Mesenchymal stem cell (in vitro differentiated cells and primary cell): ENCODE results near the gene GPHB5.

Experiments used
- DNase-seq: peaks from one replicate; pipeline ENCODE4 v3.0.0-alpha.2; 2013
- H2AFZ ChIP-seq: one replicate; pipeline ENCODE4 v1.6.1; 2013; ENCODE audit warnings: low read depth, mild to moderate bottlenecking, control low read depth, inconsistent platforms, low read length, moderate library complexity
- H2AK5ac ChIP-seq: 2 replicates; pipeline ENCODE4 v1.6.1; 2013; ENCODE audit warnings: low read length, moderate library complexity, mild to moderate bottlenecking, inconsistent platforms; ENCODE audit not compliant: severe bottlenecking
- H2BK120ac ChIP-seq: one replicate; pipeline ENCODE4 v1.6.1; 2013; ENCODE audit warnings: low read depth, mild to moderate bottlenecking, inconsistent platforms, low read length, moderate library complexity
- H2BK12ac ChIP-seq, 2 experiments: one replicate each; pipeline ENCODE4 v1.6.1; 2013; ENCODE audit warnings: inconsistent platforms in 2 of 2, low read length in 2 of 2, mild to moderate bottlenecking in 2 of 2, moderate library complexity in 2 of 2, control low read depth in 1 of 2
- H2BK15ac ChIP-seq: one replicate; pipeline ENCODE4 v1.6.1; 2013; ENCODE audit warnings: mild to moderate bottlenecking, low read depth, inconsistent platforms; ENCODE audit not compliant: poor library complexity, severe bottlenecking
- H2BK5ac ChIP-seq: 2 replicates; pipeline ENCODE4 v1.6.1; 2013; ENCODE audit warnings: low read depth, mild to moderate bottlenecking, low read length, control low read depth, inconsistent platforms; ENCODE audit not compliant: poor library complexity, severe bottlenecking
- H3K14ac ChIP-seq, 2 experiments: one replicate each; pipeline ENCODE4 v1.6.1; 2013; ENCODE audit warnings: inconsistent platforms in 2 of 2, low read length in 2 of 2, control low read depth in 1 of 2, mild to moderate bottlenecking in 1 of 2, moderate library complexity in 1 of 2
- H3K18ac ChIP-seq, 2 experiments: one replicate each; pipeline ENCODE4 v1.6.1; 2013; ENCODE audit warnings: inconsistent platforms in 2 of 2, low read length in 2 of 2, control low read depth in 1 of 2, low read depth in 1 of 2, mild to moderate bottlenecking in 1 of 2
- H3K23ac ChIP-seq, 2 experiments: one replicate each; pipeline ENCODE4 v1.6.1; 2013; ENCODE audit warnings: inconsistent platforms in 2 of 2, low read length in 2 of 2, mild to moderate bottlenecking in 2 of 2, moderate library complexity in 2 of 2, control low read depth in 1 of 2
- H3K27ac ChIP-seq: 2 replicates; pipeline ENCODE4 v1.5.1; 2013; ENCODE audit warnings: mild to moderate bottlenecking, moderate library complexity, low read length, control low read depth, inconsistent platforms; ENCODE audit not compliant: poor library complexity, severe bottlenecking
- H3K27me3 ChIP-seq, 2 experiments: 2 replicates each; pipeline versions ENCODE4 v1.6.1 to v1.7.0; 2013; ENCODE audit warnings: low read length in 2 of 2, mild to moderate bottlenecking in 2 of 2, moderate library complexity in 2 of 2, control low read depth in 1 of 2, inconsistent platforms in 1 of 2; ENCODE audit not compliant: control insufficient read depth in 1 of 2, insufficient read depth in 1 of 2
- H3K36me3 ChIP-seq, 2 experiments: 2 replicates each; pipeline versions ENCODE4 v1.6.1 to v1.7.0; 2013; ENCODE audit warnings: low read length in 2 of 2, control low read depth in 1 of 2, inconsistent platforms in 1 of 2, low read depth in 1 of 2, mild to moderate bottlenecking in 1 of 2; ENCODE audit not compliant: insufficient read depth in 2 of 2, control insufficient read depth in 1 of 2
- H3K4ac ChIP-seq, 2 experiments: one replicate each; pipeline ENCODE4 v1.6.1; 2013; ENCODE audit warnings: inconsistent platforms in 2 of 2, low read length in 2 of 2, mild to moderate bottlenecking in 2 of 2, moderate library complexity in 2 of 2, control low read depth in 1 of 2, low read depth in 1 of 2
- H3K4me1 ChIP-seq: 2 replicates; pipeline ENCODE4 v1.6.1; 2013; ENCODE audit warnings: low read depth, low read length, control low read depth; ENCODE audit not compliant: control insufficient read depth, insufficient read depth
- H3K4me2 ChIP-seq: 2 replicates; pipeline ENCODE4 v1.6.1; 2013; ENCODE audit warnings: low read length, mild to moderate bottlenecking, inconsistent platforms; ENCODE audit not compliant: poor library complexity, severe bottlenecking
- H3K4me3 ChIP-seq, 2 experiments: 2 replicates each; pipeline versions ENCODE4 v1.5.1 to v1.7.0; 2013; ENCODE audit warnings: low read length in 2 of 2, mild to moderate bottlenecking in 2 of 2, control low read depth in 1 of 2, low read depth in 1 of 2; ENCODE audit not compliant: insufficient read depth in 1 of 2
- H3K79me1 ChIP-seq: replicated peaks from 2 replicates; pipeline ENCODE4 v1.6.1; 2013; ENCODE audit warnings: mild to moderate bottlenecking, control low read depth, low read length, inconsistent platforms; ENCODE audit not compliant: poor library complexity, severe bottlenecking
- H3K9ac ChIP-seq: 2 replicates; pipeline ENCODE4 v1.7.0; 2013; ENCODE audit warnings: mild to moderate bottlenecking, low read length, moderate library complexity
- H3K9me3 ChIP-seq: 2 replicates; pipeline ENCODE4 v1.7.0; 2013; ENCODE audit warnings: mild to moderate bottlenecking, low read length; ENCODE audit not compliant: control insufficient read depth
- H4K8ac ChIP-seq: one replicate; pipeline ENCODE4 v1.6.1; 2013; ENCODE audit warnings: inconsistent platforms, mild to moderate bottlenecking, low read length, moderate library complexity
- H4K91ac ChIP-seq: one replicate; pipeline ENCODE4 v1.6.1; 2013; ENCODE audit warnings: mild to moderate bottlenecking, low read length, inconsistent platforms
- WGBS: methylation state at CpG from one replicate; pipeline ENCODE4 v1.1.7; 2013; ENCODE audit warnings: mixed read lengths; 5-methylcytosine and 5-hydroxymethylcytosine counted together

Gene GPHB5

GRCh38 chr14:63357841-63358240 lies 39.1 kb upstream of the GPHB5 start:
- Histone ChIP-seq H3K79me1 (no peaks in the 10 kb centered on the region), H3K36me3 (no peaks in the 10 kb centered on the region), H3K18ac (no peak overlapping the region), H2BK15ac (no peak overlapping the region), H2AK5ac (no peak overlapping the region), H3K14ac (no peak overlapping the region), H2BK12ac (no peak overlapping the region), H3K4me3 (no peak overlapping the region), H3K4me1 (no peaks in the 10 kb centered on the region), H3K4ac (no peak overlapping the region), H3K27me3 (peaks cover 5 to 9% of the 10 kb centered on the region in 2 experiments), H2AFZ (no peak overlapping the region), H3K27ac (no peak overlapping the region), H3K9me3 (no peaks in the 10 kb centered on the region), H2BK120ac (no peak overlapping the region), H3K23ac (no peak overlapping the region), H4K91ac (no peak overlapping the region), H3K9ac (no peak overlapping the region), H3K4me2 (no peak overlapping the region), H2BK5ac (no peak overlapping the region), H4K8ac (no peak overlapping the region)
- WGBS, result 85% methylated on average over 7 of the region's 7 CpGs
- no peak for DNase-seq

GRCh38 chr14:63345826-63346225 lies 27.1 kb upstream of the GPHB5 start:
- Histone ChIP-seq H3K79me1 (no peaks in the 10 kb centered on the region), H3K14ac (no peak overlapping the region), H3K4me1 (no peaks in the 10 kb centered on the region), H2BK15ac (no peak overlapping the region), H2AFZ (no peak overlapping the region), H3K4me3 (no peak overlapping the region), H3K23ac (no peak overlapping the region), H4K91ac (no peak overlapping the region), H3K27ac (no peak overlapping the region), H3K9me3 (no peaks in the 10 kb centered on the region), H2AK5ac (no peak overlapping the region), H2BK120ac (no peak overlapping the region), H3K18ac (no peak overlapping the region), H2BK5ac (no peak overlapping the region), H3K27me3 (peaks cover 0 to 5% of the 10 kb centered on the region in 2 experiments), H3K9ac (no peak overlapping the region), H3K4me2 (no peak overlapping the region), H3K4ac (no peak overlapping the region), H4K8ac (no peak overlapping the region), H2BK12ac (no peak overlapping the region), H3K36me3 (no peaks in the 10 kb centered on the region)
- no peak for DNase-seq
- 58% methylated on average over 3 of the region's 3 CpGs for WGBS

GRCh38 chr14:63344336-63344735 lies 25.6 kb upstream of the GPHB5 start:
- WGBS, result 86% methylated on average over 4 of the region's 4 CpGs
- no peaks in the 10 kb centered on the region for H3K36me3 ChIP-seq
- no peak overlapping the region for H2BK12ac ChIP-seq

GRCh38 chr14:63343878-63344277 lies 25.1 kb upstream of the GPHB5 start:
- no peak overlapping the region for H3K23ac ChIP-seq
- no peak overlapping the region for H3K4me2 ChIP-seq
- H3K4me1 ChIP-seq, result no peaks in the 10 kb centered on the region
- H3K18ac ChIP-seq, result no peak overlapping the region
- no peak overlapping the region for H2BK120ac ChIP-seq
- no peak overlapping the region for H2AFZ ChIP-seq
- WGBS, result no CpG with 5 or more reads among the region's 1 CpG
- no peaks in the 10 kb centered on the region for H3K79me1 ChIP-seq
- no peak overlapping the region for H3K27ac ChIP-seq
- H3K4me3 ChIP-seq, result no peak overlapping the region
- H3K9me3 ChIP-seq, result no peaks in the 10 kb centered on the region
- H2BK15ac ChIP-seq, result no peak overlapping the region
- H2AK5ac ChIP-seq, result no peak overlapping the region
- no peak for DNase-seq
- H3K14ac ChIP-seq, result no peak overlapping the region
- no peak overlapping the region for H4K91ac ChIP-seq
- no peak overlapping the region for H3K4ac ChIP-seq
- H2BK12ac ChIP-seq, result no peak overlapping the region
- peaks cover 0 to 5% of the 10 kb centered on the region in 2 experiments for H3K27me3 ChIP-seq
- no peak overlapping the region for H3K9ac ChIP-seq
- no peak overlapping the region for H2BK5ac ChIP-seq
- no peak overlapping the region for H4K8ac ChIP-seq
- no peaks in the 10 kb centered on the region for H3K36me3 ChIP-seq

More at GRCh38 chr14:63344336-63344735, 25.6 kb upstream of the GPHB5 start:
- H3K14ac ChIP-seq, result no peak overlapping the region
- no peak overlapping the region for H3K4ac ChIP-seq
- H3K9ac ChIP-seq, result no peak overlapping the region
- H2AK5ac ChIP-seq, result no peak overlapping the region
- no peak overlapping the region for H2BK15ac ChIP-seq
- H3K4me1 ChIP-seq, result no peaks in the 10 kb centered on the region
- H3K4me3 ChIP-seq, result no peak overlapping the region
- H3K23ac ChIP-seq, result no peak overlapping the region
- H4K91ac ChIP-seq, result no peak overlapping the region
- DNase-seq, result no peak
- no peak overlapping the region for H2AFZ ChIP-seq
- H3K27me3 ChIP-seq, result peaks cover 0 to 5% of the 10 kb centered on the region in 2 experiments
- no peak overlapping the region for H3K27ac ChIP-seq
- no peak overlapping the region for H2BK120ac ChIP-seq
- H2BK5ac ChIP-seq, result no peak overlapping the region
- H4K8ac ChIP-seq, result no peak overlapping the region
- no peak overlapping the region for H3K4me2 ChIP-seq
- H3K18ac ChIP-seq, result no peak overlapping the region
- H3K79me1 ChIP-seq, result no peaks in the 10 kb centered on the region
- H3K9me3 ChIP-seq, result no peaks in the 10 kb centered on the region
